Omental fat pad (tissue), 4 donors: Measurements from ENCODE around the gene OR1J4. TPM values are rescaled to one million over a fixed set of nuclear protein-coding genes. Genes with fewer than 3 reads are reported as not detected.
"Not testable (repeated sequence)": the region's sequence is repeated elsewhere in the genome, so short reads cannot be mapped to it uniquely, and the experiment has no call there.

ENCODE experiments used
- ATAC-seq: fragments of 150-250 bp; one replicate; pipeline ENCODE4 v1.9.1; 2016; ENCODE audit warnings: mild to moderate bottlenecking, moderate library complexity; ENCODE audit not compliant: low FRiP score
- DNase-seq: peaks from one replicate; pipeline ENCODE4 v3.0.0-alpha.2; 2019; ENCODE audit warnings: low spot score
- total RNA-seq, 4 donors: library from RNA; depleted of rRNA; stranded (reverse); fragments of >200 nt; gene quantifications; one replicate each; pipeline ENCODE4 v1.1.0, GENCODE V29; 2016
- TF ChIP-seq, protein P1 (sequence below), 3 donors: fragments of 450-650 bp; IDR thresholded peaks; one replicate each; pipeline ENCODE4 v1.5.1; 2016 to 2017; ENCODE audit warnings: antibody characterized with exemption in 3 of 3, mild to moderate bottlenecking in 3 of 3, moderate library complexity in 2 of 3

The OR1J4 gene
- total RNA-seq, 4 donors from 2014 or later, result not detected

DNA sequence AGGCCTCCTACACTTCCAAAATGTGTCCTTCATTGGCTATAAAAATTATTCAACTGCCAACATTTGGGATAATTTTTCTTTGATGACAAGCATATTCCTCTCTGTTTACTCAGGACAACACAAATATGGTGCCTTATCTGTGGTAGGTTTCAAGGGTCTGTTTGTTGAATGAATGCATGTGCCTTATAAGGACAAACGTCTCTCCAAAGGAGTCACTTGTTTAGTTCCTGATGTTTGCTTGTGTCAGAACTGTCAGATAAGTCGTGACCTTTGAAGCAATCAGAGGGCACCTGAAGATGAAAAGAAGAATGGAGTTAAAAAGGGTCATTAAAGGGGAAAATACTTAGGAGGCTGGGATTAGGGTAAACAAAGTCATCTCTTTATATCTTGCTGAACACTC, 12.0 kb upstream of the OR1J4 start:
- TF ChIP-seq, protein P1, sequence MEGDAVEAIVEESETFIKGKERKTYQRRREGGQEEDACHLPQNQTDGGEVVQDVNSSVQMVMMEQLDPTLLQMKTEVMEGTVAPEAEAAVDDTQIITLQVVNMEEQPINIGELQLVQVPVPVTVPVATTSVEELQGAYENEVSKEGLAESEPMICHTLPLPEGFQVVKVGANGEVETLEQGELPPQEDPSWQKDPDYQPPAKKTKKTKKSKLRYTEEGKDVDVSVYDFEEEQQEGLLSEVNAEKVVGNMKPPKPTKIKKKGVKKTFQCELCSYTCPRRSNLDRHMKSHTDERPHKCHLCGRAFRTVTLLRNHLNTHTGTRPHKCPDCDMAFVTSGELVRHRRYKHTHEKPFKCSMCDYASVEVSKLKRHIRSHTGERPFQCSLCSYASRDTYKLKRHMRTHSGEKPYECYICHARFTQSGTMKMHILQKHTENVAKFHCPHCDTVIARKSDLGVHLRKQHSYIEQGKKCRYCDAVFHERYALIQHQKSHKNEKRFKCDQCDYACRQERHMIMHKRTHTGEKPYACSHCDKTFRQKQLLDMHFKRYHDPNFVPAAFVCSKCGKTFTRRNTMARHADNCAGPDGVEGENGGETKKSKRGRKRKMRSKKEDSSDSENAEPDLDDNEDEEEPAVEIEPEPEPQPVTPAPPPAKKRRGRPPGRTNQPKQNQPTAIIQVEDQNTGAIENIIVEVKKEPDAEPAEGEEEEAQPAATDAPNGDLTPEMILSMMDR (IDR thresholded peaks at IDR 0.05), result no peak
- DNase-seq (no peak), ATAC-seq (no peak)

DNA sequence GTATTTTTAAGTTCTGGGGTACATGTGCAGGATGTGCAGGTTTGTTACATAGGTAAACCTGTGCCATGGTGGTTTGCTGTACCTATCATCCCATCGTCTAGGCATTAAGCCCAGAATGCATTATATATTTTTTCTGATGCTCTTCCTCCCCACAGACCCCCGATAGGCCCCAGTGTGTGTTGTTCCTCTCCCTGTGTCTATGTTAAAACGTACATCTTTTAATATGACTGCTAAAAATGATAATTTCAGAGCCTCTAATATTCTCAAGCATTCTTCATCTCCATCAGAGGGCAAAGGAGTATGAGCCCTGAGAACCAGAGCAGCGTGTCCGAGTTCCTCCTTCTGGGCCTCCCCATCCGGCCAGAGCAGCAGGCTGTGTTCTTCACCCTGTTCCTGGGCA, 8.4 kb upstream of the OR1J4 start, which contains the start of gene OR1J2:
TSS of gene OR1J2 (plus strand) at position 301 of the 400 bp plus-strand sequence. CDS start at position 301, 0 bp downstream.
- TF ChIP-seq, protein P1 (IDR thresholded peaks at IDR 0.05), result no peak
- ATAC-seq (no peak), DNase-seq (no peak)

DNA sequence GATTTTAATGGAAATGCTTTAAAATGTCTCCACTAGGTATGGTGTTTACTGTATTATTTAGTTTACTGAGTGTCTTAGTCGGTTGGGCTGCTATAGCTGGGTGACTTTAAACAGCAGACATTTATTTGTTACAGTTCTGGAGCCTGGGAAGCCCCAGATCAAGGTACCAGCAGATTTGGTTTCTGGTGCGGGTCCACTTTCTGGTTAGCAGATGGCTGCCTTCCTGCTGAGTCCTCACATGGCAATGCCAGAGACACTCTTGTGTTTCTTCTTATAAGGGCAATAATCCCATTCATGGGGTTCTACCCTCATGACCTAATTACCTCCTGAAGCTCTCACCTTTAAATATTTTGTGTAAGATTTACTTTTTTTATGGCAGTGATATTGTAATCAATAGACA, 715 bp upstream of the OR1J4 start:
- ATAC-seq, result no peak
- no peak for DNase-seq
- TF ChIP-seq, protein P1 (IDR thresholded peaks at IDR 0.05), result no peak

DNA sequence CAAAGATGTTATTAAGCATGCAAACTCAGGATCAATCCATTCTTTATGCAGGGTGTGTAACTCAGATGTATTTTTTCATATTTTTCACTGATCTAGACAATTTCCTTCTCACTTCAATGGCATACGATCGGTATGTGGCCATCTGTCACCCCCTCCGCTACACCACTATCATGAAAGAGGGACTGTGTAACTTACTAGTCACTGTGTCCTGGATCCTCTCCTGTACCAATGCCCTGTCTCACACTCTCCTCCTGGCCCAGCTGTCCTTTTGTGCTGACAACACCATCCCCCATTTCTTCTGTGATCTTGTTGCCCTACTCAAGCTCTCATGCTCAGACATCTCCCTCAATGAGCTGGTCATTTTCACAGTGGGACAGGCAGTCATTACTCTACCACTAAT, 435 bp downstream of the OR1J4 start:
- no peak for DNase-seq
- TF ChIP-seq, protein P1 (IDR thresholded peaks at IDR 0.05), result no peak
- ATAC-seq, result no peak

DNA sequence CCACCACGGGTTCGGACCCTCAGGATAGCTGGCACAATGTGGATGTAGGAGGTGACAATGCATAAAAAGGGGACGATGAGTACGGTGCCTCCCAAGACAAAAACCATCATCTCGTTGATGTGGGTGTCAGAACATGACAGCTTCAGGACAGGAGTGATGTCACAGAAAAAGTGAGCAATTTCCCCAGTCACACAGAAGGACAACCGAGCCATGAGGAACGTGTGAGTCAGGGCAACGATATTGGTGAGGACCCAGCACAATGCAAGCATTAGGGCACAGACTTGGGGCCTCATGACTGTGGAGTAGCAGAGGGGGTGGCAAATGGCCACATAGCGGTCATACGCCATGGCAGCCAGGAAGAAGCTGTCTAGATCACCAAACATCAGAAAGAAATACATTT, 7.7 kb downstream of the OR1J4 start:
- no peak for DNase-seq
- TF ChIP-seq, protein P1 (IDR thresholded peaks at IDR 0.05), result no peak
- ATAC-seq, result no peak

DNA sequence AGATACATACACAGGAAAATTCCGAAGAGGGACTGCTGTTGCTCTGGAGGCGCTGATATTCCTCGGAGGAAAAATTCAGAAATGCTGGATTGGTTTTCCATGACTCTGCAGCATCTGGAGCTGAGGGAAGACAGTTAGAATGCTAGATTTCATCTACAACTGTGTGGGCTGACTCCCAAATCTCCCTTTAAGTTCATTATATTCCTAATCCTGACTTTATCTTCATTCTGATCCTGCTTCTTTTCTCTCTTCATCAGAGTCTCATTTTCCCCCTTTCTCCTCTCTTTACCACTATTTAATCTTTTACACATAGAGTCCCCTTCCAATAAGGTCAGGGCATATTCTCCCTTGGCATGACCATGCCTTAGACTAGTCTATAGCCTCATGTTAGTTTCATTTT, 8.3 kb downstream of the OR1J4 start, which contains the start of gene OR1N1:
TSS of gene OR1N1 (minus strand) at position 101 of the 400 bp plus-strand sequence. CDS start at position 101, 0 bp downstream.
- ATAC-seq (no peak), DNase-seq (no peak)
- TF ChIP-seq, protein P1 (IDR thresholded peaks at IDR 0.05), result no peak

DNA sequence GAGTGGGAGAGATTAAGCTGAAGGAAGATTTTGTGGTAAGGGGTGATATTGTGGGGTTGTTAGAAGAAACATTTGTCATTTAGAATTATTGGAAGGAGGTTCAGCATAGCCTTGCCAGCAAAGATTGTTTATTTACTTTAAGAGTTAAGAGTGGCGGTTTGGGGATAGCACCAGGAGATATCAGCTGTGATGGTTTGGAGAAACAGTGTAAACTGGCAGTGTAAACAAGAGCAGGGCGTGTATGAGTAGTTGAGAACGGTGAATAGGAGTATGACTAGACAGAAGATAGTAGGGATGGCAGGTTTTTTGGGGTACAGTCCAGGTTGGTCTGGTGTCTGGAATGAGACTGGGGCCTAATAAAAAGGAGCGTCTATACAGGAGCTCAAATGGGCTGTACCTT, 12.2 kb downstream of the OR1J4 start:
- ATAC-seq, DNase-seq: not testable (repeated sequence)

DNA sequence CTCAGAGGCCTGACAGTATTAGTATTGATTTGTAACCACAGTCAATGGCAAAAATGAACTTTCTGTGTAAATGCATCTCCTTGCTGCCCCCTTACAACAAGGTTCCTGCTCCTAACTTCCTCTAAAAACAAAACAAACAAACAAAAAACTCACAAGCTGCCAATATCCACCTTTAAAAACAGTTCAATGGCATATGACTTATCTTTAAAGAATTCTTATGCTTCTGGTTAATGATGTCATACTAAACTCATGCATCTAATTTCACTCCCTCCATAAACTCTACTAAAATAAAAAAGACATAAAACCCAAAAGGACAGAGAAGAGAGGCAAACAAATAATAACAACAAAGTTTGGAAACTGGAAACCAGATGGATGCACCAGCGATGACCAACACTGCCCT, 17.2 kb downstream of the OR1J4 start:
- DNase-seq, result no peak
- TF ChIP-seq, protein P1 (IDR thresholded peaks at IDR 0.05), result no peak
- no peak for ATAC-seq

DNA sequence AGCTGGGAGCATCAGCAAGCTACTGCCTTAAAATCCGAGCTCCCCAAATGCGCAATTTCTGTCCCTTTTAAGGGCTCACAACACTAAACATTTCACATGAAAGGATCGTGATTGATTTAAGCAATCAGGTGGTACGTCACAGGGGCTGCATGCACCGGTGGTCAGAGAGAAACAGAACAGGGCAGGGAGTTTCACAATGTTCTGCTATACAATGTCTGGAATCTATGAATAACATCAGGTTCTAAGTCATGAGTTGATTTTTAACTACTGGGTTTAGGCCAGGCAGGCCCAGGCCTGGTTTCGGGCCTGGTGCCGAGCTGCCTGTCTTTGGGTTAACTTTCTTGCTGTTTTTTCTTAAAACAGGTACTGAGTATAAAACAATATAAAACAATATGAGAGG, 18.1 kb downstream of the OR1J4 start:
- not testable (repeated sequence) for DNase-seq, ATAC-seq
